Renal cortex interstitium (tissue), 11 donors: ENCODE data around the gene EIF2S1. TPM values are rescaled to one million over a fixed set of nuclear protein-coding genes. Genes with fewer than 3 reads are reported as not detected.
"Not testable (repeated sequence)": the region's sequence is repeated elsewhere in the genome, so short reads cannot be mapped to it uniquely, and the experiment has no call there.

Source experiments
- DNase-seq, 11 donors: peaks; one replicate each; pipeline ENCODE4 v3.0.0-alpha.2; 2013; ENCODE audit warnings: low read depth in 9 of 11, low spot score in 4 of 11; ENCODE audit errors: extremely low read depth in 1 of 11
- polyA plus RNA-seq, 3 donors: library from polyadenylated mRNA; unstranded; fragments of 120-200 nt; gene quantifications; one replicate each; pipeline ENCODE4 v1.2.1, GENCODE V29; 2013; ENCODE audit not compliant: insufficient read length in 3 of 3

The EIF2S1 gene
- polyA plus RNA-seq, 3 donors, result 91.8 to 115 (median 114) TPM

DNA sequence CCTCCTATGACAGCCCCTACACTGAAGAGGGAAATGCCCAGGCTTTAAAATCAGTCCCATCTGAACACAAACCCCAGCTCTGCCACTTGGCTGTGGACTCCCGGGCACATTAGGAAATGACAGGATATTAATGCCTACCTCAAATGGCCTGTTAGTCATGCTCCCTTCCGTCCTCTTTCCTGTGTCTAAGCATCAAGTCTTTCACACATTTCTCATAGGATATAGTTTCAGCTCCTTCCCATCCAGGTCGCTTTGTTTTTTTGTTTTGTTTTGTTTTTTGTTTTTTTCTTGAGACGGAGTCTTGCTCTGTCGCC, 35.7 kb downstream of the EIF2S1 start:
- DNase-seq, result no peak

DNA sequence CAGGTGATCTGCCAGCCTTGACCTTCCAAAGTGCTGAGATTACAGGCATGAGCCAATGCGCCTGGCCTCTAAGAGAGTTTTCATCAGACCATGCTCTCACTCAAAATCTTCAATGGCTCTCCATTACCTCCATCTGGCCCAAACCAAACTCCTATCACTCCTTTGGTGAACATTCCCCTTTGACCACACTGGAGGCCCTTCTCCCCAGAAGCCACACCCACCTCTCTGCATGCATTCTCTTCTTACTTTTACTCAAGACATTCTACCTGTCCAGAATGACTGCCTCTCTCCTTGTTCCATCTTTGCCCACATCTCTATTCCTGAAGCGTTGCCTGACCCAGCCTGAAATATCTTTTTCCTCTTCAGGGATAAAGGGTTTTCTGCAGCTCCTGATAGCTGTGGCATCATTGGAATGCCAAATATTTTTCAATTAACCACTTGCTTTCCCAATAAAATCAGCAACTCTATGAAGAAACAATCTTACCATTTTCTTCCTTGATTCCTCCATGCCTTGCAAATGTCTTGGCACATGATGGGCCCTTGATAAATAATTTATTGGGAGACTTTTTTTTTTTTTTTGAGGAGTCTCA, 36.3 kb downstream of the EIF2S1 start:
- no peak for DNase-seq

DNA sequence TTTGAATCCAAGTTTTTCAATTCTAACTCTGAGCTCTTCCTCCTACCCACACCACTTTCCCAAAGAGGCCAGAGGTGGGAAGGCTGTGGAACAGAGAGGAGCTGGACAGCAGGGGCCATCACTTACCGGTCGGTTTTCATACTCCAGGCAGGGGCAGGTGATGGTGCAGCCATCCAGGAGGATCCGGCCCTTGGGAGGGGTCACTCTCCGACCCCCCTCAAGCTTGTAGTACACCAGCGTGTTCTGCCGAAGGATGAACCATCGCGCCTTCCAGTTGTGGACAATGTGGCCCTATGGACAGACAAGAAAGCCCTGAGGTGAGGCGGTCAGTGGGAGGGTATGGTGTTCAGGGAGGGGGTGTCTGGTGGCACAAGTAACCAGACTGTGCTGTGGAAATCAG, 37.4 kb downstream of the EIF2S1 start:
- no peak for DNase-seq

DNA sequence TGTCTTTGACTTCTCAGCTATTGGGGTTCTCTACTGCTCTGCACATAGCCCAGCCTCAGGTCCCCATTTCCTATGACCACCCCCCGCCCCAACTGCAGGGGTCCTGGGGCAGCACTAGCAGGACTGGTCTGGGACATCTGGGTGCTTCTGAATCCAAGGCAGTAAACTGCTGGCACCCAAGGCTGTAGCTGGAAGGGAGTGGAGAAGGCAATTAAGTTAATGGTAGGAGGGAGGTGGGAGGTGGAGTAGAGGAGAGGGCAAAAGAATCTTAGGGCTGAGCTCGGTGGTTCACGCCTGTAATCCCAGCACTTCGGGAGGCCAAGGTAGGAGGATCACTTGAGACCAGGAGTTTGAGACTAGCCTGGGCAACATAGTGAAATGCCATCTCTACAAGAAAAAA, 40.3 kb downstream of the EIF2S1 start:
- no peak for DNase-seq

DNA sequence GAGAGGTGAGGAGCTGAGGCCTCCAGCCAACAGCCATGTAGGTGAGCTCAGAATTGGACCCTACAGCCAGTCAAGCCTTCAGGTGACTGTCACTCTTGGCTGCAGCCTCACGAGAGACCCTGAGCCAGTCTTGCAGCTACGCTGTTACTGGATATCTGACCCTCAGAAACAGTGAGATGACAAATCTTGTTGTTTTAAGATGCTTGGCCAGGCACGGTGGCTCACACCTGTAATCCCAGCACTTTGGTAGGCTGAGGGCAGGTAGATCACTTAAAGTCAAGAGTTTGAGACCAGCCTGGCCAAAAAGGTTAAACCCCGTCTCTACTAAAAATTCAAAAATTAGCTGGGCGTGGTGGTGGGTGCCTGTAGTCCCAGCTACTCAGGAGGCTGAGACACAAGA, 45.6 kb downstream of the EIF2S1 start:
- DNase-seq, result no peak

DNA sequence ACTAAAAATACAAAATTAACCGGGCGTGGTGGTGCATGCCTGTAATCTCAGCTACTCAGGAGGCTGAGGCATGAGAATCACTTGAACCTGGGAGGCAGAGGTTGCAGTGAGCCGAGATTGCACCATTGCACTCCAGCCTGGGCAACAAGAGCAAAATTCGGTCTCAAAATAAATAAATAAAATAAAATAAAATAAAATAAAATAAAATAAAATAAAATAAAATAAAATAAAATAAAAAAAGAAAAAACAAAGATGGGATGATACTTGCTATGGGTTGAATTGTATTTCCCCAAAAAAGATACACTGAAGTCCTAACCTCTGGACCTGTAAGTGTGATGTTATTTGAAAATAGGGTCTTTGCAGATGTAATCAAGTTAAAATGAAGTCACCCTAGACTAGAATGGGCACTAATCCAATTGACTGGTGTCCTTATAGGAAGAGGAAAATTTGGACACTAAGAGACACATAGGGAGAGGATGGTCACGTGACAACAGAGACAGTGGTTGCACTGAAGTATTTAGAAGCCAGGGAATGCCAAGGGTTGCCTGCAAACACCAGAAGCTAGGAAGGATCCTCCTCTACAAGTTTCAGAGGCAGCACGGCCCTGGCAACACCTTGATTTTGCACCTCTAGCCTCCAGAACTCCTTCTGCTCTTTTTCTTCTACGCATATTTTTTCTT, 48.1 kb downstream of the EIF2S1 start:
- DNase-seq, result not testable (repeated sequence)

DNA sequence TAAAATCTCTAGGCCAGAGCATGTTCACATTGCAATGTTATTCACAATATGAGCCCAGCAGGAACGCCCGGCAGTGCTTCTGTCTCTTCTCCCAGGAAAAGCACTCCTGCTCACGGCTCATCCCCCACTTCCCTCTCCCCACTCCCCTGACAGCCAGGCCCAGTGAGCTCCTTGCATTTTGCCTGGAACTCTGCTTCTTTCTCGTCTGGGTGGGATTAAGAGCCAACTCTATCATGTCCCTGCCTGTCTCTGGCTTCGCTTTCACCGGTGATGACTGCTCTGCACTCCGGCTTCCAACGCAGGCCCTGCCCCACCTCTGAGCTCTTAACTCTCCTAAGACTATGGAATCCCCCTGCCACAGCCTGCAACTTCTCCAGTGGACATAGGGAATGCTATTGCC, 49.3 kb downstream of the EIF2S1 start:
- DNase-seq, result no peak

DNA sequence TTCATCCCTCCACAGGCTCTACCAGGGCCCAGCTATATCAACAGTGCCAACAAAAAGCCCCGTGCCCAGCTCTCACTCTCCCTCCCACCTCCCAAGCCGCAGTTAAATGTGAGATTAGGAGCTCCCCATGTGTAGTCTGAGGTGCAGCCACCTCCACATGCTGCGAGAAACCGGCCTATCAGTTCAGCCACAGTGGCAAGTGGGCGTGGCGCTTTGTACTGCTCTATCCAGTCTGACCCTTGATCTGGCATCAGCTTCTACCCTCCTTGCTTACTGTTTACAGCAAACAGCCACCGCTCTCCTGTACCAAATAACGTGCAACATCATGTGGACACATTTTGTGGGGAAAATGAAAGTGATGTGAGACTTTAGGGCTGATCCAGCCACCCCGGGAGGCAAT, 50.2 kb downstream of the EIF2S1 start:
- no peak for DNase-seq

DNA sequence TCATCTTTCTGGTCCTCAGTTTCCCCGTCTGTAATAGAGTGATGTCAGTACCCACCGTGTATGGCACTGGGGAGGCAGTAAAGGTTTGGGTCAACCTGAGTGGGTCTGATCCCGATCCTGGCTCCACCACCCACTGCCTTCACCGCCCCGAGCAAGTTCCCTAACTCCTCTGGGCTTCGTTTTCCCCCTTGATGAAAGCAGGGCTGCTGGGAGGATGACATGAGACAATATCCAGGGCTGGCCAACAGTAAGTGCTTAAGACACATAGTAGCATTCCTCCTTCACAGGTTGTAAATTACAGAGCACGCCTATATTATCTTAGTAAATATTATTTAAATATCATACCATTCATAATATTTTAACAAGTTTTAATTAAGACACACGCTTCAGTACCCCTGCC, 51.2 kb downstream of the EIF2S1 start:
- no peak for DNase-seq

DNA sequence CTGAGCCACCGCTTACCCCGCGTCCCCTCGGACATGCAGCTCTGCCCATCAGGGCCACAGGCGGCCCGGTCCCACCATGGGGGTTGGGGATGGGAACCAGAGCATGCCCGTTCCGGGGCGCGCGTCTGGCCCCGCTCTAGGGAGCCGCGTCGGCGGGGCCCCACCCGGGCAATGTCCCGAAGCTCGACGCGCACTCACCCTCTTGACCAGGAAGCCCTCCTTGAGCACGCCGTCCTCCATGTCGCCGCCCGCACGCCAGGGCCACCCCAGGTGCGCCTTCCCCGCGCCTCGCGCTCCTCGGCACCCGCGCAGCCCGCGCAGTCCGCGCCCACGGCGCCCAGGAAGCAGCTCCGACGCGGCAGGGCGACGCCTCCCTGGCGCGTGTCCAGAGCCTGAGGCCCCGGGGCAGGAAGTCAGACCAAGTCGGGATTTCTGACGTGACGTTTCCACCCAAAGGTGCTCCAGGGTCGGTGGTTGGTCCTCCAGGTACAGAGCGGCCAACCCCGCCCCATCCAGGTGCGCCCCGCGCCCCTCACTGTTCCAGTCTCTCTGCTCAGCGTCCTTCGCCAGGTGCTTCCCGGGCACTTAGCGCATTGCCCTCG, 51.8 kb downstream of the EIF2S1 start, which contains the start of gene PLEK2:
Gene PLEK2, minus strand, starts transcription at position 346 of the 602 bp plus-strand sequence. Its CDS starts 106 bp downstream, at position 240.
- peak in 1 of 11 donors; percentile 16 for DNase-seq

DNA sequence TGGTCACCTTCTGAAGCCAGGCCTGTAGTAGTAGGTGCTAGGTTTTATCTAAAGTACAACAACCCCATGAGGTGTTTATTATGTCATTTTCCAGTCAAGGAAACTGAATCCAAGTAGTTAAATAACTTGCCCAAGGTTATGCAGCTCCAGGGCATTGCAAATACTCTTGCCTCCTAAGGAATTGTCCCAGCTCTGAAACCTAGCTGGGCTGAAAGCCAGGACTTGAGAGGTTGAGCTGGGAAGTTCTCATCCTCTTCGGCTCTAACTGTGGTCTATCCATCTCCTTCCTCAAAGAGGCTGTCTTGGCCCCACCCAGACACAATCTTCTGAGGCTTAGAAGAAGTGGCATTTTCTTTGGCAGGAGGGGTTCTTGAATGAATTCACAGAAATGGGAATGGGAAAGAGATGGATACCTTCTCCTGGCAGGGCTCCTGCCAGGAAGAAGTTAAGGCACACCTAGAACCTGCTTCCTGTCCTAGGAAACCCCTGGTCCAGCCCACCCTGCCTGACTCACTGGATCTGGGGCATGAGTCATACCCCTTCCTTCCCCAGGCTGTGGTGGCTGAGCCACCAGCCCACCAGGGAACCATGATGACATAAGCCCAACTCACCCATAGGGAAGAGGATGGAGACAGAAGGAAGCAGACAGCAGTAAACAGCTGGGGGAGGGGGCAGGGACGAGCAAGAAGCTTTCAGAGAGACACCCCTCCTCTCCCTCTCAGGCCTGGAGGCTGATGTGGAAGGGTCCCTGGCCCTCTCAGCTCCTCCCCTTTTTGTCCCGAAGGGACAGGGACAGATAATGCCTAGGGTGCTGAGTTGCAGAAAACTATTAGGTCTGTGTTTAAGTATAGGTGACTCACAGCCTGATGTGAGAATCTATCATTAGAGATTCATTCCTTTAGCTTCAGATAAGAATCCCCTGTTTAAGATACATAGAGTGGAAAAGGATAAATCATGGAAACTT, 54.0 kb downstream of the EIF2S1 start:
- DNase-seq, result no peak

DNA sequence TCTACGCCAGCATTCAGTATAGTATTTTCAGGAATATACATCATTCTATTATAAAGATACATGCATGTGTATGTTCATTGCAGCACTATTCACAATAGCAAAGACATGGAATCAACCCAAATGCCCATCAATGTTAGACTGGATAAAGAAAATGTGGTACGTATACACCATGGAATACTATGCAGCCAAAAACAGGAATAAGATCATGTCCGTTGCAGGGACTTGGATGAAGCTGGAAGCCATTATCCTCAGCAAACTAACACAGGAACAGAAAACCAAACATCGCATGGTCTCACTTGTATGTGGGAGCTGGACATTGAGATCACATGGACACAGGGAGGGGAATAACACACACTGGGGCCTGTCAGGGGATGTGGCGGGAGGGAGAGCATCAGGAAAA, 55.5 kb downstream of the EIF2S1 start:
- not testable (repeated sequence) for DNase-seq

DNA sequence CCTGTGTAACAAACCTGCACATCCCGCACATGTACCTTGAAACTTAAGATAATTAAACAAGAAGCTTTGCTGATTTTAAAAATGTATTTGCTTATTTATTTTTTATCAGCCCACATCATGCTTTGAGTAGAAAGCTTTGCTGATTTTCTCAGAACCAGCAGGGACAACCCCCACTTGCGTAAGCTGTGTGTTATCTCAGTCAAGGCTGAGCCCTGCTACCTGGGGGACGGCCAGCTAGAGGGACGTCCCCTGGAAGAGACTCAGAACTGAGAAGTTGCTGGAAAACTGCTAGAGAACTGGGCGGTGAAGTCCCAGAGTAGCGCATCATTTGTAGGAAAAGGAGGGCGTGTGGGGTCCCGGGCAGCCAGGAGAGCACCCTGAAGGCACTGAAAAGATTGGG, 56.0 kb downstream of the EIF2S1 start:
- DNase-seq, result no peak

DNA sequence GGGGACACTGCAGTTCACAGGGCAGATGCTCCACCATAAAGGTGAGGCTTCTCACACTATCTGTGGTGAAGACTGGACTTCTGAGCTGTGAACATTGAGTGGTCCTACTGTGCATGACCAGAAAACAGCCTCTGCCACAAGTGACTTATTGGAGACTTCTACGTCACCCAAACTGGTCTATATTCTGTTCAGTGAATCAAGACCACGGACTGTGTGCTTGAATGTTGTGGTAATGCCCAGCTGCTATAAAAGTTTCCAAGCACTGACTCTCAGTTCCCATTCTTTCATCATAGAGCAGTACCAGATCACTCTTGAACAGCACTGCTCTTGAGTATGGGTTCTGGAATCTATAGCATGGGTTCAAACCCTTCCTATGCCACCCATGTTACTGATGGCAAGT, 56.7 kb downstream of the EIF2S1 start:
- no peak for DNase-seq

DNA sequence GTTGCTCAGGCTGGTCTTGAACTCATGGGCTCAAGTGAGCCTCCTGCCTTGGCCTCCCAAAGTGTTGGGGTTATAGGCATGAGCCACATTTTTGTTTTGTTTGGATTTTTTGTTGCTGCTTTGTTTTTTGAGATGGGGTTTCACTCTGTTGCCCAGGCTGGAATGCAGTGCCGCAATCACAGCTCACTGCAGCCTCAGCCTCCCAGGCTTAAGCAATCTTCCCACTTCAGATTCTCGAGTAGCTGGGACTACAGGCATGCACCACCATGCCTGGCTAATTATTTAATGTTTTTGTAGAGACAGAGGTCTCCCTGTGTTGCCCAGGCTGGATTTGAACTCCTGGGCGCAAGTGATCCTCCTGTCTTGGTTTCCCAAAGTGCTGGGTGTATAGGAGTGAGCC, 57.5 kb downstream of the EIF2S1 start:
- DNase-seq, result no peak

DNA sequence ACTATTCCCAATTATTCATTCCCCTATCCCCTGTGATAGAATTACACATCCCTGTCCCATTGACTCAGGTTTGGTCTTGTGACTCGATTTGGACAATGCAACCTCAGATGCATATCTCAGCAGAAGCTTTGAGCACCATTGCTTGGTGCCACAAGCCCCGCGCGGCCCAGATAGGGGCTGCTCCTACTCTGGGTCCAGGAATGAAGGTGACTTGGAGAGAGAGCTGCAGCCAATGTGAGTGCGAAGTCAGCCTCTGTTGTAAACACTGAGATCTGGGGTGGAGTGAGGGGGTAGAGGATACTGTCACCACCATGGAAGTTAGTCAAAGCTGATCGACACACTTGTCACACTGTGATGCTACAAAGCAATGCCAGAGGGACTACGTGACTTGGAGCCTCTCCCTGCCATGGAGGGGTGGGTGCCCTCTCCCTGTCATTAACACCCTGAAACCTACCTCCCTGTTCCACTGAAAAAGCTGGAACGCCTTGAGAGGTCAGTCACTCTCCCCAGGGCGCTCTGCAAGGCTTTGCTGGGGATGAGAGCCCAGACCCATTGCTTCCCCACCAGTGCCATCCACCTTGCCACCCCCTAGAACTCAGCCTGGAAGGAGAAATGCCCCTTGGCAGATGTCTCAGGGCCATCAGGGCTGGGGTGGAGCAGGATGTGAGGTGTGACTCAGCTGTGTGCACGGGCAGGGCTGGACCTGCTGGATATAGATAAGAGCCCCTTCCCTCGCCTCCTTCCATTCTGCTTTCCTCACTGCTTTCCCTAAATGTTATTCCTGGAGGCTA, 58.5 kb downstream of the EIF2S1 start:
- DNase-seq, result no peak

DNA sequence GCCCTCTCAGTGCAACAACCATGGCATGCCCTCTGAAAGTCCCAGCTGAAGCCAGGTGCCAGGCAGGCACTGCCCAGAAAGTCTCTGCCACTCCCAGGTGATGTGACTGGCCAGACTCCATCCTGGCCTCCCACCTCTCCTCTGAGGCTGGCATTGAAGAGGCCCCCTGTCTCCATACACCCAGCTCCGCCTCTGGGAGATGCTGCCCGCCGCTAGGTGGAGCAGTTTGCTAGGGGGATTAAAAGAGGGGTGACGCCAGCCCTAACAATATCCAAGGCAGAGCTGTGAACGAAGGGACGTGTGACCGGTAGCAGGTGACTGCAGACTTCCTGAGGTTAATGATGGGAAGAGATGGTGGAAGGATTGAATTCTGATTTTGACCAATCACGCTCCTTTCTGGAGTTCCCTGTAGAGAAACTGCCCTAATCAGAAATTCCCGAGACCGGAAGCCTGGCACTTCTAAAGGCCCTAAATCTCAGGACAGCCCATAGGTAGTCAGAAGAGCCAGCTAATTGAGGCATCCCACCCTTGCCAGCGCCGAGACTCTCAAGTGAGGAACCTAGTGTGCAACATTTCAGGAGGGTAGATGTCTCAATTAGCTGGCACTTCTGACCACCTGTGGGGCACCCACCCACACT, 60.1 kb downstream of the EIF2S1 start:
- no peak for DNase-seq

DNA sequence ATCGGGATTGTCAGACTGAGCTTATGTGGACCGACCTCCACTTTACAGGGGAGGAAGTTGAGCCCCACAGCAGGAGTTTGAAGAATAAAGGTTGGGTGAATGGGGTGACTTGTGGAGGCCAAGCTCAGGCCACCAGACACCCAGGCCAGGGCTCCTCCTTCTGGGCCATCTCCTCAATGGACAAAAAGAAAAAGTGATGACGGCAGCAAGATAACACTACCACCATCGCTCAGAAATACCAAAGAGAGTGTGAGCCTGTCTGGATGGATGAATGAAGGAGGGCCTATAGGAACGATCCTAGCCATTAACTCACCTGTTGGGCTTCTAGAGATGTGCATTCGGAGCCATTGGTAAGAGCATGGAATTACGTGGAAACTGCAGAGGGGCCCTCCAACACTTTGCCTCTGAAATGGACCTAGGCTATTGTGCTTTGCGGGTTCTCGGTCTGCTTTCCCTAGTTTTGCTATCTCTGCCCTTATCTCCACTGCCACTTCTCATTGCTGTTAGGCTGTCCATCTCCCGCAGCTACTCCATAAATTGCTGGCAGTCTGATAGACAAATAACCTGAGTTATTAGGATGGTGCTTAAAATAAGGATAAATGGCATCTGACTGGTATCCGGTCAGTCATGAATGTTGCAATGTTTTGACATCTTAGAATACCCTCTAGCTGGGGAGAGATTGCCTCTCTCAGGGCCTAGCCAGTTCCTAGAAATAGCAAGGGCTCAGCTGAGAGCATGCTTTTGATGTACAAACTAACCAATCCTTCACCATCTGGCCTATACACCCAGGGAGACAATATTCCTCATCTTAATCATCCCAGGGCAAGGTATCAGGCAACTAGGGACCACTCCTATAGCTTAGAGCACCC, 61.5 kb downstream of the EIF2S1 start:
- no peak for DNase-seq
